ENCODE measurements around the gene KLK10.

DNA sequence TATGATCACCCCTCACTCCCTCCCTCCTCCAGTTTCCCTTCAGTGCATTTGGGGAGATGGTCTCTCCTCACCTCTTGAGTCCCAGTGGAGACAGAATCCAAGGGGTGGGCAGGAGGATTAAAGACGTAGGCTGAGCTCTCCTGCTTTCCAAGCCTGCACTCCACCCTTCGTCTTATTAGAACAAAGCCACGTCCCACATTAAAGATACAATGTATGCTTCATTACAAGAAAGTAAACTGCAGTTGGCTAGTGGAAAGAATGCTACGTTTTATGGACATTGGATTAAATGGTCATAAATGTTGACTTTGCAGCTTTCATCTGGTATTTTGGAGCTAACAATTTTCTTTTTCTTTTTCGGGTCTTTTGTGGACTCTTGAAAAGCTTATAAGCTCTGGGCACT lies 8.4 kb upstream of the KLK10 start:
- no peak for TF ChIP-seq EZH2 (IDR thresholded peaks at IDR 0.05; ENCODE audit: low read length)
- TF ChIP-seq, protein P1, sequence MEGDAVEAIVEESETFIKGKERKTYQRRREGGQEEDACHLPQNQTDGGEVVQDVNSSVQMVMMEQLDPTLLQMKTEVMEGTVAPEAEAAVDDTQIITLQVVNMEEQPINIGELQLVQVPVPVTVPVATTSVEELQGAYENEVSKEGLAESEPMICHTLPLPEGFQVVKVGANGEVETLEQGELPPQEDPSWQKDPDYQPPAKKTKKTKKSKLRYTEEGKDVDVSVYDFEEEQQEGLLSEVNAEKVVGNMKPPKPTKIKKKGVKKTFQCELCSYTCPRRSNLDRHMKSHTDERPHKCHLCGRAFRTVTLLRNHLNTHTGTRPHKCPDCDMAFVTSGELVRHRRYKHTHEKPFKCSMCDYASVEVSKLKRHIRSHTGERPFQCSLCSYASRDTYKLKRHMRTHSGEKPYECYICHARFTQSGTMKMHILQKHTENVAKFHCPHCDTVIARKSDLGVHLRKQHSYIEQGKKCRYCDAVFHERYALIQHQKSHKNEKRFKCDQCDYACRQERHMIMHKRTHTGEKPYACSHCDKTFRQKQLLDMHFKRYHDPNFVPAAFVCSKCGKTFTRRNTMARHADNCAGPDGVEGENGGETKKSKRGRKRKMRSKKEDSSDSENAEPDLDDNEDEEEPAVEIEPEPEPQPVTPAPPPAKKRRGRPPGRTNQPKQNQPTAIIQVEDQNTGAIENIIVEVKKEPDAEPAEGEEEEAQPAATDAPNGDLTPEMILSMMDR (optimal IDR thresholded peaks at IDR 0.05 in 1 of 3, IDR thresholded peaks at IDR 0.05 in 1 of 3, conservative IDR thresholded peaks at IDR 0.05 in 1 of 3; ENCODE audit: extremely low read depth in 1 of 3, insufficient read depth in 2 of 3, low read length in 3 of 3) = no peak
